Liver (tissue), 9 donors: ENCODE results near the gene SEM1. TPM values are rescaled to one million over a fixed set of nuclear protein-coding genes. Genes with fewer than 3 reads are reported as not detected.

Experiments used
- DNase-seq: peaks from one replicate; pipeline ENCODE4 v3.0.0-alpha.2; 2017; ENCODE audit warnings: low spot score
- H3K27ac ChIP-seq, 2 donors: one replicate each; pipeline ENCODE4 v1.7.0; 2013; ENCODE audit warnings: inconsistent platforms in 2 of 2, low read length in 2 of 2, control low read depth in 1 of 2, low read depth in 1 of 2, mild to moderate bottlenecking in 1 of 2
- H3K27me3 ChIP-seq, 4 donors: one replicate each; pipeline versions ENCODE4 v1.6.1 to v1.7.0; 2013; ENCODE audit warnings: low read length in 3 of 4, inconsistent platforms in 1 of 4, mild to moderate bottlenecking in 1 of 4, moderate library complexity in 1 of 4; ENCODE audit not compliant: control insufficient read depth in 4 of 4, insufficient read depth in 4 of 4
- H3K36me3 ChIP-seq, 4 donors: one replicate each; pipeline versions ENCODE4 v1.6.1 to v1.7.0; 2013; ENCODE audit warnings: low read length in 3 of 4, mild to moderate bottlenecking in 3 of 4, low read depth in 1 of 4, moderate library complexity in 1 of 4; ENCODE audit not compliant: control insufficient read depth in 4 of 4, insufficient read depth in 3 of 4
- H3K4me1 ChIP-seq, 4 donors: one replicate each; pipeline versions ENCODE4 v1.6.1 to v1.7.0; 2013; ENCODE audit warnings: low read length in 3 of 4, mild to moderate bottlenecking in 3 of 4, moderate library complexity in 1 of 4; ENCODE audit not compliant: control insufficient read depth in 4 of 4, insufficient read depth in 4 of 4
- H3K4me3 ChIP-seq, 3 donors: one replicate each; pipeline versions ENCODE4 v1.6.1 to v1.7.0; 2013; ENCODE audit warnings: low read length in 3 of 3, control low read depth in 1 of 3, low read depth in 1 of 3, mild to moderate bottlenecking in 1 of 3
- H3K9ac ChIP-seq, 2 donors: one replicate each; pipeline ENCODE4 v1.7.0; 2013; ENCODE audit warnings: low read length in 2 of 2, mild to moderate bottlenecking in 2 of 2, moderate library complexity in 2 of 2, control low read depth in 1 of 2, low read depth in 1 of 2
- H3K9me3 ChIP-seq, 4 donors: one replicate each; pipeline versions ENCODE4 v1.6.1 to v1.7.0; 2013; ENCODE audit warnings: low read length in 3 of 4; ENCODE audit not compliant: control insufficient read depth in 4 of 4
- EGR1 ChIP-seq, 2 donors: IDR thresholded peaks; 2 replicates each; pipeline ENCODE4 v1.6.1; 2016 to 2018; ENCODE audit warnings: antibody characterized with exemption in 2 of 2, low read depth in 2 of 2
- FOXA1 ChIP-seq: IDR thresholded peaks from 2 replicates; pipeline ENCODE4 v1.6.1; 2016; ENCODE audit warnings: antibody characterized with exemption
- FOXA2 ChIP-seq: IDR thresholded peaks from 2 replicates; pipeline ENCODE4 v1.6.1; 2016; ENCODE audit warnings: antibody characterized with exemption
- HNF4A ChIP-seq, 2 donors: conservative IDR thresholded peaks; 2 replicates each; pipeline ENCODE4 v1.6.1; 2016; ENCODE audit warnings: antibody characterized with exemption in 2 of 2, mild to moderate bottlenecking in 2 of 2
- HNF4G ChIP-seq: IDR thresholded peaks from 2 replicates; pipeline ENCODE4 v1.6.1; 2016; ENCODE audit warnings: antibody characterized with exemption
- JUND ChIP-seq, 2 donors: IDR thresholded peaks; 2 replicates each; pipeline ENCODE4 v1.6.1; 2016; ENCODE audit warnings: antibody characterized with exemption in 2 of 2
- NR2F2 ChIP-seq: IDR thresholded peaks from 2 replicates; pipeline ENCODE4 v1.6.1; 2016; ENCODE audit warnings: antibody characterized with exemption
- RAD21 ChIP-seq, 2 donors: IDR thresholded peaks; 2 replicates each; pipeline ENCODE4 v1.6.1; 2016; ENCODE audit warnings: antibody characterized with exemption in 2 of 2, mild to moderate bottlenecking in 2 of 2
- SP1 ChIP-seq: IDR thresholded peaks from 2 replicates; pipeline ENCODE4 v1.6.1; 2018; ENCODE audit warnings: antibody characterized with exemption, mild to moderate bottlenecking
- TAF1 ChIP-seq: conservative IDR thresholded peaks from 2 replicates; pipeline ENCODE4 v1.6.1; 2016; ENCODE audit warnings: antibody characterized with exemption, mild to moderate bottlenecking
- YY1 ChIP-seq: IDR thresholded peaks from 2 replicates; pipeline ENCODE4 v1.6.1; 2016; ENCODE audit warnings: antibody characterized with exemption, mild to moderate bottlenecking
- WGBS: extraction: QIAGEN DNeasy Blood & Tissue Kit; methylation state at CpG from one replicate; pipeline ENCODE4 v1.1.7; 2013; 5-methylcytosine and 5-hydroxymethylcytosine counted together
- polyA plus RNA-seq, 2 donors: library from polyadenylated mRNA; stranded (reverse) in 1 of 2; unstranded in 1 of 2; fragments of 200-250 nt in 1 of 2; fragments of >200 nt in 1 of 2; fragmentation: Nextera tagmentation in 1 of 2; extraction: Ambion mirVana in 1 of 2; gene quantifications; one replicate each; pipeline versions ENCODE4 v1.2.1 to v1.2.3, GENCODE V29; 2013 to 2015
- total RNA-seq, 2 donors: library from RNA; depleted of rRNA; stranded (reverse); fragments of >200 nt; gene quantifications; one replicate each; pipeline ENCODE4 v1.2.3, GENCODE V29; 2014
- TF ChIP-seq, protein P1 (sequence below): IDR thresholded peaks from 2 replicates; pipeline ENCODE4 v1.6.1; 2016; ENCODE audit warnings: antibody characterized with exemption
- TF ChIP-seq, protein P2 (sequence below): IDR thresholded peaks from 2 replicates; pipeline ENCODE4 v1.6.1; 2016; ENCODE audit warnings: antibody characterized with exemption, mild to moderate bottlenecking
- TF ChIP-seq, protein P3 (sequence below): fragments of 150-350 bp; IDR thresholded peaks from 2 replicates; pipeline ENCODE4 v1.5.1; 2017; ENCODE audit warnings: improper control_type of control experiment, low read depth, low read length; ENCODE audit not compliant: missing input control
- TF ChIP-seq, protein P4 (sequence below): IDR thresholded peaks from 2 replicates; pipeline ENCODE4 v1.6.1; 2016; ENCODE audit warnings: antibody characterized with exemption
- TF ChIP-seq, protein P5 (sequence below): IDR thresholded peaks from 2 replicates; pipeline ENCODE4 v1.6.1; 2016; ENCODE audit warnings: antibody characterized with exemption
- donor health status: healthy.
- donor health status: healthy.
- donor health status: healthy.
- donor health status: healthy.
- donor health status: healthy.

SEM1 gene
- total and polyA plus RNA-seq, 4 donors = 21.1 to 325 (median 52.7) TPM

DNA sequence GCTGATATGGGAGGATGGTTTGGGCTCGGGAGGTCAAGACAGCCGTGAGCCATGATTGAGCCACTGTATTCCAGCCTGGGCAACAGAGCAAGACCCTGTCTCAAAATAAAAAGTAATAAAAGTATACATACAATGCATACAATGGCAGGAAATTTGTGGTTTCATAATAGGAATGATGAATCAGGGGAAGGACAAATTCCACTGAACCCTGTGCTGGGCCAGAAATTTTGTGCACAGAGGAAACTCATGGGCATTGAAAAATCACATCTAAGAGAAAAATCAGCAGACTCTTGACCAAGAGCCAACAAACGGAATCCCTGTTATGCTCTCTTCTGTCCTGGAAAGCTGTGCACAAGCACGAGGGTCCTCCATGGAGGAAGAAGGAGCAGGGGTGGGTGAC, 35.1 kb downstream of the SEM1 start:
- Histone ChIP-seq H3K9me3 (no peaks in the 10 kb centered on the region), H3K27ac (no peak overlapping the region), H3K4me3 (no peak overlapping the region), H3K4me1 (peaks cover 0 to 4% (median 0%) of the 10 kb centered on the region in 4 donors), H3K9ac (no peak overlapping the region), H3K36me3 (peaks cover 0 to 8% (median 3%) of the 10 kb centered on the region in 4 donors), H3K27me3 (no peaks in the 10 kb centered on the region)
- WGBS = 92% methylated on average over 4 of the region's 4 CpGs
- no peak for DNase-seq
- TF ChIP-seq, protein P1, sequence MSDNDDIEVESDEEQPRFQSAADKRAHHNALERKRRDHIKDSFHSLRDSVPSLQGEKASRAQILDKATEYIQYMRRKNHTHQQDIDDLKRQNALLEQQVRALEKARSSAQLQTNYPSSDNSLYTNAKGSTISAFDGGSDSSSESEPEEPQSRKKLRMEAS = no peak
- TF ChIP-seq, protein P2, sequence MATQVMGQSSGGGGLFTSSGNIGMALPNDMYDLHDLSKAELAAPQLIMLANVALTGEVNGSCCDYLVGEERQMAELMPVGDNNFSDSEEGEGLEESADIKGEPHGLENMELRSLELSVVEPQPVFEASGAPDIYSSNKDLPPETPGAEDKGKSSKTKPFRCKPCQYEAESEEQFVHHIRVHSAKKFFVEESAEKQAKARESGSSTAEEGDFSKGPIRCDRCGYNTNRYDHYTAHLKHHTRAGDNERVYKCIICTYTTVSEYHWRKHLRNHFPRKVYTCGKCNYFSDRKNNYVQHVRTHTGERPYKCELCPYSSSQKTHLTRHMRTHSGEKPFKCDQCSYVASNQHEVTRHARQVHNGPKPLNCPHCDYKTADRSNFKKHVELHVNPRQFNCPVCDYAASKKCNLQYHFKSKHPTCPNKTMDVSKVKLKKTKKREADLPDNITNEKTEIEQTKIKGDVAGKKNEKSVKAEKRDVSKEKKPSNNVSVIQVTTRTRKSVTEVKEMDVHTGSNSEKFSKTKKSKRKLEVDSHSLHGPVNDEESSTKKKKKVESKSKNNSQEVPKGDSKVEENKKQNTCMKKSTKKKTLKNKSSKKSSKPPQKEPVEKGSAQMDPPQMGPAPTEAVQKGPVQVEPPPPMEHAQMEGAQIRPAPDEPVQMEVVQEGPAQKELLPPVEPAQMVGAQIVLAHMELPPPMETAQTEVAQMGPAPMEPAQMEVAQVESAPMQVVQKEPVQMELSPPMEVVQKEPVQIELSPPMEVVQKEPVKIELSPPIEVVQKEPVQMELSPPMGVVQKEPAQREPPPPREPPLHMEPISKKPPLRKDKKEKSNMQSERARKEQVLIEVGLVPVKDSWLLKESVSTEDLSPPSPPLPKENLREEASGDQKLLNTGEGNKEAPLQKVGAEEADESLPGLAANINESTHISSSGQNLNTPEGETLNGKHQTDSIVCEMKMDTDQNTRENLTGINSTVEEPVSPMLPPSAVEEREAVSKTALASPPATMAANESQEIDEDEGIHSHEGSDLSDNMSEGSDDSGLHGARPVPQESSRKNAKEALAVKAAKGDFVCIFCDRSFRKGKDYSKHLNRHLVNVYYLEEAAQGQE = no peak
- TF ChIP-seq, protein P3, sequence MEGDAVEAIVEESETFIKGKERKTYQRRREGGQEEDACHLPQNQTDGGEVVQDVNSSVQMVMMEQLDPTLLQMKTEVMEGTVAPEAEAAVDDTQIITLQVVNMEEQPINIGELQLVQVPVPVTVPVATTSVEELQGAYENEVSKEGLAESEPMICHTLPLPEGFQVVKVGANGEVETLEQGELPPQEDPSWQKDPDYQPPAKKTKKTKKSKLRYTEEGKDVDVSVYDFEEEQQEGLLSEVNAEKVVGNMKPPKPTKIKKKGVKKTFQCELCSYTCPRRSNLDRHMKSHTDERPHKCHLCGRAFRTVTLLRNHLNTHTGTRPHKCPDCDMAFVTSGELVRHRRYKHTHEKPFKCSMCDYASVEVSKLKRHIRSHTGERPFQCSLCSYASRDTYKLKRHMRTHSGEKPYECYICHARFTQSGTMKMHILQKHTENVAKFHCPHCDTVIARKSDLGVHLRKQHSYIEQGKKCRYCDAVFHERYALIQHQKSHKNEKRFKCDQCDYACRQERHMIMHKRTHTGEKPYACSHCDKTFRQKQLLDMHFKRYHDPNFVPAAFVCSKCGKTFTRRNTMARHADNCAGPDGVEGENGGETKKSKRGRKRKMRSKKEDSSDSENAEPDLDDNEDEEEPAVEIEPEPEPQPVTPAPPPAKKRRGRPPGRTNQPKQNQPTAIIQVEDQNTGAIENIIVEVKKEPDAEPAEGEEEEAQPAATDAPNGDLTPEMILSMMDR = no peak
- TF ChIP-seq YY1 = no peak
- TF ChIP-seq, protein P4, sequence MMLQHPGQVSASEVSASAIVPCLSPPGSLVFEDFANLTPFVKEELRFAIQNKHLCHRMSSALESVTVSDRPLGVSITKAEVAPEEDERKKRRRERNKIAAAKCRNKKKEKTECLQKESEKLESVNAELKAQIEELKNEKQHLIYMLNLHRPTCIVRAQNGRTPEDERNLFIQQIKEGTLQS = no peak
- TF ChIP-seq TAF1 = no peak
- TF ChIP-seq FOXA2 = no peak
- no peak for TF ChIP-seq HNF4G
- TF ChIP-seq SP1 = no peak
- no peak for TF ChIP-seq EGR1 (IDR thresholded peaks at IDR 0.05; ENCODE audit: low read depth in 2 of 2)
- no peak for TF ChIP-seq RAD21 (IDR thresholded peaks at IDR 0.05)
- TF ChIP-seq, protein P5, sequence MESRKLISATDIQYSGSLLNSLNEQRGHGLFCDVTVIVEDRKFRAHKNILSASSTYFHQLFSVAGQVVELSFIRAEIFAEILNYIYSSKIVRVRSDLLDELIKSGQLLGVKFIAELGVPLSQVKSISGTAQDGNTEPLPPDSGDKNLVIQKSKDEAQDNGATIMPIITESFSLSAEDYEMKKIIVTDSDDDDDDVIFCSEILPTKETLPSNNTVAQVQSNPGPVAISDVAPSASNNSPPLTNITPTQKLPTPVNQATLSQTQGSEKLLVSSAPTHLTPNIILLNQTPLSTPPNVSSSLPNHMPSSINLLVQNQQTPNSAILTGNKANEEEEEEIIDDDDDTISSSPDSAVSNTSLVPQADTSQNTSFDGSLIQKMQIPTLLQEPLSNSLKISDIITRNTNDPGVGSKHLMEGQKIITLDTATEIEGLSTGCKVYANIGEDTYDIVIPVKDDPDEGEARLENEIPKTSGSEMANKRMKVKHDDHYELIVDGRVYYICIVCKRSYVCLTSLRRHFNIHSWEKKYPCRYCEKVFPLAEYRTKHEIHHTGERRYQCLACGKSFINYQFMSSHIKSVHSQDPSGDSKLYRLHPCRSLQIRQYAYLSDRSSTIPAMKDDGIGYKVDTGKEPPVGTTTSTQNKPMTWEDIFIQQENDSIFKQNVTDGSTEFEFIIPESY = no peak

DNA sequence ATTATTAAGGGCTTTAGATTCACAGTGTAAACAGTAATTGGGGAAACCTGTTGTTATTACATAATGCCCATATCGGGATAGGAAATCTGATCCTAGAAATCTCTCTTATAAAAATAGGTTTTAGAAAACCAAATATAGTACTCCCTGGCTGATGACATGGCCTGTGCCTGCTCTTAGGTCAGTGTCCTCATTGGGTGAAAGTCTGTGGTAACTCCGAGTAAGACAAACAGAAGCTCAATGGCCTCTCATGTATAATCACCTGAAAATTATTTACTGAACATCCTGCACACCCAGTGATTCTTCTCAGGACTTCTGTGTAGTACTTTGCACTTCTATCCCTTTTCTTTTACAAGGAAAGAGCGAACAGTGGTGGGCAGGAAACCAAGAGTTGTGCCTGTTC, 37.8 kb downstream of the SEM1 start:
- peaks cover 0 to 8% (median 4%) of the 10 kb centered on the region in 4 donors for H3K36me3 ChIP-seq
- no peaks in the 10 kb centered on the region for H3K27me3 ChIP-seq
- no peak for DNase-seq
- peaks cover 0 to 4% (median 0%) of the 10 kb centered on the region in 4 donors for H3K4me1 ChIP-seq
- H3K9ac ChIP-seq = no peak overlapping the region
- H3K27ac ChIP-seq = no peak overlapping the region
- no peak overlapping the region for H3K4me3 ChIP-seq
- 45% methylated on average over 3 of the region's 3 CpGs for WGBS
- H3K9me3 ChIP-seq = no peaks in the 10 kb centered on the region
- TF ChIP-seq YY1 (peak; percentile 44), TAF1 (no peak), RAD21 (IDR thresholded peaks at IDR 0.05) (peak in 1 of 2 donors; percentile 46), JUND (IDR thresholded peaks at IDR 0.05) (no peak), NR2F2 (no peak), FOXA1 (no peak), HNF4G (no peak), FOXA2 (no peak), HNF4A (conservative IDR thresholded peaks at IDR 0.05) (peak; percentile 33 to 48), EGR1 (IDR thresholded peaks at IDR 0.05; ENCODE audit: low read depth in 2 of 2) (no peak), SP1 (peak; percentile 11)
- TF ChIP-seq, protein P2 = no peak
- TF ChIP-seq, protein P1 = no peak
- TF ChIP-seq, protein P3 = no peak
- TF ChIP-seq, protein P4 = no peak
